Parathyroid adenoma (tissue), 2 donors: ENCODE measurements around the gene PRPF31.

ENCODE experiments used
- H2AFZ ChIP-seq: fragments of 300-600 bp; sonication (generic); one replicate; pipeline ENCODE4 v1.7.0; 2017; ENCODE audit warnings: antibody characterized with exemption, mild to moderate bottlenecking
- H3K27ac ChIP-seq: fragments of 300-600 bp; sonication (generic); one replicate; pipeline ENCODE4 v1.7.0; 2017
- H3K27me3 ChIP-seq: fragments of 300-600 bp; sonication (generic); one replicate; pipeline ENCODE4 v1.7.0; 2017; ENCODE audit warnings: low read length; ENCODE audit not compliant: control insufficient read depth, insufficient read depth
- H3K36me3 ChIP-seq: fragments of 300-600 bp; sonication (generic); one replicate; pipeline ENCODE4 v1.7.0; 2017; ENCODE audit warnings: low read length; ENCODE audit not compliant: control insufficient read depth, insufficient read depth
- H3K4me1 ChIP-seq: fragments of 300-600 bp; sonication (generic); one replicate; pipeline ENCODE4 v1.7.0; 2017; ENCODE audit warnings: control low read depth
- H3K4me2 ChIP-seq: fragments of 300-600 bp; sonication (generic); one replicate; pipeline ENCODE4 v1.7.0; 2017; ENCODE audit warnings: low read length
- H3K4me3 ChIP-seq: fragments of 300-600 bp; sonication (generic); one replicate; pipeline ENCODE4 v1.7.0; 2017; ENCODE audit warnings: low read depth, low read length
- H3K79me2 ChIP-seq: fragments of 300-600 bp; sonication (generic); one replicate; pipeline ENCODE4 v1.7.0; 2017; ENCODE audit warnings: control low read depth
- H3K9ac ChIP-seq: fragments of 300-600 bp; sonication (generic); one replicate; pipeline ENCODE4 v1.7.0; 2017; ENCODE audit warnings: mild to moderate bottlenecking
- H3K9me3 ChIP-seq: fragments of 300-600 bp; sonication (generic); one replicate; pipeline ENCODE4 v1.7.0; 2017; ENCODE audit warnings: low read length; ENCODE audit not compliant: control insufficient read depth
- CTCF ChIP-seq: fragments of 300-600 bp; sonication (generic); IDR thresholded peaks from one replicate; pipeline ENCODE4 v1.7.0; 2017; ENCODE audit warnings: antibody characterized with exemption, mild to moderate bottlenecking
- donor health status: primary hyperparathyroidism.

The PRPF31 gene

DNA sequence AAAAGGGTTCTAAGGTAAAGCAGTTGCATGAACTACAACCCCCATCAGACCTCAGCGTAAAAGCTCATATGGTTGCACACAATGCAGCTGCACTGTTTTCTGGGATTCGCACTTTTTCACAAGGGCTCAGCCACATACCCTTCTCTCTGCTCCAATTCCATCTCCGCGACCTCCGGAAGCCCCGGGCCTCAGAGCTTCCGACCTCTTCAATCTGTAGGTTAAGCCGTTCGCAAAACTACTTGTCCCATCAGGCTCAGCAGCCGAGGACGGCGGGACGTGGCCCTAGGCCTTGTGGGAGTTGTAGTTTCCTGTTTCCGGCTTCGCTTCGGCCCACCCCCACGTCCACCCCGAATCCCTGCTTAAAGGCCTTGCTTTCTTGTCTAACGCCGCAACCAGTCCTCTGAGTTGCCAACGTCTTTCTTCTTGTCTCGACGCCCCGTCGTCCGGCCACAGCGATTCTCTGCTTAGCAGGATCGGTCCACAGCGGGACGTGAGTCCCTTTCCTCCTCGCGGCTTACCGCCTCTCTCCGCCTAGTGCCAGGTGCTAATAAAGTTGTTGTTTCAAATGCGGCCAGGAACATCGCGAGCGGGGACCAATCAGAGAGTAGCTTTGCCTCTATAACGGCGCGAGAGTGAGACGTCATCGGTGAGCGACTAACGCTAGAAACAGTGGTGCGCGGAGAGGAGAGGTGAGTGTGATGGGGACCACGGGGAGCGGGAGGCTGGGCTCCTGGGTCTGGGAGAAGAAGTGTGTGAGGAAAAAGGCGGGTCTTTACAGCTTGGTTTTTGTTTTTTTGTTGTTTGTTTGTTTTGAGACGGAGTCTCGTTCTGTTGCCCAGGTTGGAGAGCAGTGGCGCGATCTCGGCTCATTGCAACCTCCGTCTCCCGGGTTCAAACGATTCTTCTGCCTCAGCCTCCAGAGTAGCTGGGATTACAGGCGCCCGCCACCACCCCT lies at the start of gene PRPF31, which contains the start of gene TFPT:
PRPF31 (plus strand) TSS at position 646 of the 955 bp plus-strand sequence. CDS start 2,525 bp downstream, outside the sequence.
TFPT (minus strand) TSS at position 549 of the 955 bp plus-strand sequence; CDS start at position 161, 388 bp downstream.
- peaks cover 10% of the 10 kb centered on the region for H3K79me2 ChIP-seq
- no peak for TF ChIP-seq CTCF
- no peaks in the 10 kb centered on the region for H3K36me3 ChIP-seq
- H3K4me2 ChIP-seq, result peak within 1 kb of the TSS; percentile 86
- peak within 1 kb of the TSS; percentile 76 for H2AFZ ChIP-seq
- H3K27me3 ChIP-seq, result no peaks in the 10 kb centered on the region
- H3K4me3 ChIP-seq, result peak within 1 kb of the TSS; percentile 95
- H3K9me3 ChIP-seq, result no peaks in the 10 kb centered on the region
- H3K4me1 ChIP-seq, result peaks cover 6% of the 10 kb centered on the region
- H3K9ac ChIP-seq, result peak within 1 kb of the TSS; percentile 49
- peak within 1 kb of the TSS; percentile 86 for H3K27ac ChIP-seq

DNA sequence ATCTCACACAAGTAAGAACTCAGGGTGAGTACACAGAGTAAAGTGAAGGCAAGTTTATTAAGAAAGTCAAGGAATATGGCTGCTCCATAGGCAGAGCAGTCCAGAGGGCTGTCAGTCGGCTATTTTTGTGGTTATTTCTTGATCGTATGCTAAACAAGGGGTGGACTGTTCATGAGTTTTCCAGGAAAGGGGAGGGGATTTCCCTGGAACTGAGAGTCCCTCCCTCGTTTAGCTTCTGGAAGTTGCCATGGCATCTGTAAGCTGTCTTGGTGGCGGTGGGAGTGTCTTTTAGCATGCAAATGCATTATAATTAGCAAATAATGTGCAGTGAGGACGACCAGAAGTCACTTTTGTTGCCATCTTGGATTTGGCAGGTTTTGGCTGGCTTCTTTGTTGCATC lies 46.1 kb upstream of the PRPF31 start:
- H3K27ac ChIP-seq, result no peak overlapping the region
- no peak for TF ChIP-seq CTCF
- no peaks in the 10 kb centered on the region for H3K27me3 ChIP-seq
- H3K36me3 ChIP-seq, result no peaks in the 10 kb centered on the region
- no peak overlapping the region for H2AFZ ChIP-seq
- H3K4me2 ChIP-seq, result no peak overlapping the region
- no peak overlapping the region for H3K4me3 ChIP-seq
- H3K79me2 ChIP-seq, result no peaks in the 10 kb centered on the region
- H3K9ac ChIP-seq, result no peak overlapping the region
- H3K4me1 ChIP-seq, result no peaks in the 10 kb centered on the region
- H3K9me3 ChIP-seq, result no peaks in the 10 kb centered on the region

- Histone ChIP-seq H3K4me1 (no peaks in the 10 kb centered on the region), H3K27ac (no peak overlapping the region), H3K4me2 (no peak overlapping the region), H3K4me3 (no peak overlapping the region), H3K9ac (no peak overlapping the region), H3K36me3 (no peaks in the 10 kb centered on the region), H2AFZ (no peak overlapping the region), H3K79me2 (no peaks in the 10 kb centered on the region), H3K9me3 (no peaks in the 10 kb centered on the region), H3K27me3 (no peaks in the 10 kb centered on the region)
- TF ChIP-seq CTCF, result no peak
Observed at GRCh38 chr19:54073829-54074228, 41.7 kb upstream of the PRPF31 start.

GRCh38 chr19:54074851-54075250 lies 40.7 kb upstream of the PRPF31 start:
- Histone ChIP-seq H3K4me2 (no peak overlapping the region), H3K4me1 (no peaks in the 10 kb centered on the region), H3K9ac (no peak overlapping the region), H3K4me3 (no peak overlapping the region), H3K27ac (no peak overlapping the region), H3K9me3 (no peaks in the 10 kb centered on the region), H3K79me2 (no peaks in the 10 kb centered on the region), H2AFZ (no peak overlapping the region), H3K27me3 (no peaks in the 10 kb centered on the region), H3K36me3 (no peaks in the 10 kb centered on the region)
- no peak for TF ChIP-seq CTCF
